HG02885 (cell line): ENCODE results near the gene SH3BGRL2.

ENCODE experiments used
- ATAC-seq: cut with Tn5 transposase; IDR thresholded peaks from one replicate; pipeline ENCODE4 v1.9.1; 2021; ENCODE audit warnings: mild to moderate bottlenecking; ENCODE audit not compliant: unreplicated experiment, poor library complexity

Gene SH3BGRL2

DNA sequence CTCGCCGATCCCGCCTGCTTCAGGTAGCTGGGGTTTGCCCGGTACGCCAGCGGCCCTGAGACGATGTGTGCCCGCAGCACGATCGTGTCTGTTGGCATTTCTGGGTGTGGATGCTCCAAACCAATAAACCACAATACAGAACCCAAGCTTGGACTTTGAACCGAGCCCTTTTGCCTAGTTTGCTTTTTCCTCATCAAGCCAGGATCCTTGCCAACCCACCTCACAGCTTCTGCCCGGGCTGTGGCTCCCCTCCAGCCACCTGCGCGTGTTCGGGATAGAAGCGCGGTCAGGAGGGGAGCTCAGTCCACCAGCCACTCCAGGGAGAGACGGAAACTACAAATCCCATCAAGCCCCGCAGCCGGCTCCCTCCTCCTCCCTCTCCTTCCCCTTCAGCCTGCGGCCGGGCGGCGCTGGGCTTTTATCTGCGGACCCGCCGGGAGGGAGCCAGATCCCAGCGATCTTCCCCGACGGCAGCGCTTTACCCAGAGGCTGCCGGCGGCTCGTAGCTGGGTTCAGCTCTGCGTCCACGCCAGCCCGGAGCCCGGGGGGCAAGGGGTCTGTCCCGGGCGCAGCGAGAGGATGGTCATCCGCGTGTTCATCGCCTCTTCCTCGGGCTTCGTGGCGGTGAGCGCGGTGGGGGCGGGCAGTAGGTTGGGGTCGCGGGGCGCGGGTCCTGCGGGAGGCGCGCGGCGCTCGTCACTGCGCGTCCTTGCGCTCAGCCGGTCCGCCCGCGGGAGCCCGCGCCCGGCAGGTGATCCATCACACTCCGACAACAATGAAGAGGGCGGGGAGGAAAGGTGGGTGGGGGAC, at the start of gene SH3BGRL2:
Gene SH3BGRL2, plus strand, starts transcription at position 447 of the 810 bp plus-strand sequence. Its CDS starts 133 bp downstream, at position 580.
- ATAC-seq, result peak; percentile 58

DNA sequence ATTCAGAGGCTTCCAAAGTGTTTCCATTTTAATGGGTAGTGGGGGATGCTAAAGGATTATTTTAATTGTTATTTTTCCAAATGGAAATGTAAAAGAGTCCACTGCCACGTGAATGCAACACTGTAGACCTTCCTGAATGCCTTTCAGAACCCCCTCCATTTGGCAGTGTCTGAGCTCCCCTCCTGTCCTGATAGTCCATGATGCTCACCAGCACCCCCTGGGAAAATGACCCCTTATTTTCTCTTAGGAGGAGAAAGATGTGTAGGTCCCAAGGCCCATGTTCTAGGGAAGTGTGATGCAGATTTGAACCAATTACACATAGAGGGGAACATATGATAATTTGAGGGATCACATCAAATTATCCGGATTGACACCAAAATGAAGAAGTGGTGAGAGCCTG, 46.8 kb upstream of the SH3BGRL2 start:
- ATAC-seq, result no peak

DNA sequence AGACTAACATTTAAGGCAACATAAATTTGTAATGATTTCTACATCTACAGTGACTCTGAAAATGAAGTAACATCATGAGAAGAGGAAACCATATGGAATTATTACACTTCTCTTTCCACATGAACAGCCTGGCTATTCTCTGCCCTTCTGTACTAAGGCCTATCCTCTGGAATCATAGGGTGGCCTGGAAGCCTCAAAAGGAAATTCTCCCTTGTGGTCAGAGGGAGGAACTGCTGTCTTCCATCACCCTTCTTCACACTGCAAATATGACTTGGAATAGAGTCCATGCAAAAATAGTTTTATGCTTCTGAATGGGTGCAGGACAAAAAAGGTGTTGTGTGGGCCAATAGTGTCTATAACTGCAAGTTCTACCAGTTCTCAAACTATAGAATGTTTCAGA, 44.6 kb upstream of the SH3BGRL2 start:
- ATAC-seq, result peak; percentile 52

DNA sequence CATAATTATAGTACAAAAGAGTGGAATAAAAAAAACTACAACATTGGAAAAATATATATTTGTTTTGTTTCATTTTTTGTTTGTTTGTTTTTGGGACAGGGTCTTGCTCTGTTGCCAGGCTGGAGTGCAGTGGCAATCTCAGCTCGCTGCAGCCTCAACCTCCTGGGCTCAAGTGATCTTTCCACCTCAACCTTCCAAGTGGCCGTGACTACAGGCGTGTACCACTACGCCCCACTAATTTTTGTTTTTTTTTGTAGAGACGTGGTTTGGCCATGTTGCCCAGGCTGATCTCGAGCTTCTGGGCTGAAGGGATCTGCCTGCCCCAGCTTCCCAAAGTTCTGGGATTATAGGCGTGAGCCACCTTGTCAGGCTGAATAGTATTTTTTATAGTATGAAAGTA, 41.4 kb upstream of the SH3BGRL2 start:
- no peak for ATAC-seq

DNA sequence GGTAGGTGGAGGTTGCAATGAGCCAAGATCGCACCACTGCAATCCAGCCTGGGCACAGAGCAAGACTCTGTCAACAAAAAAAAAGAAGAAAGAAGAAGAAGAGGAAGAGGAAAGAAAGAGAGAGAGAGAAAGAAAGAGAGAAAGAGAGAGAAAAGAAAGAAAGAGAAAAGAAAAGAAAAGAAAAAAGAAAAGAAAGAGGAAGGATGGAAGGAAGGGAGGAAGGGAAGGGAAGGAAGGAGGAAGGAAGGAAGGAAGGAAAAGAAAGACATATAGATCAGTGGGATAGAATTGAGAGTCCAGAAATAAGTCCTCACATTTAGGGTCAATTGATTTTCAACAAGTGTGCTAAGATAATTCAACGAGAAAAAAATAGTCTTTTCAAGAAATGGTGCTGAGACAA, 34.0 kb upstream of the SH3BGRL2 start:
- no peak for ATAC-seq

DNA sequence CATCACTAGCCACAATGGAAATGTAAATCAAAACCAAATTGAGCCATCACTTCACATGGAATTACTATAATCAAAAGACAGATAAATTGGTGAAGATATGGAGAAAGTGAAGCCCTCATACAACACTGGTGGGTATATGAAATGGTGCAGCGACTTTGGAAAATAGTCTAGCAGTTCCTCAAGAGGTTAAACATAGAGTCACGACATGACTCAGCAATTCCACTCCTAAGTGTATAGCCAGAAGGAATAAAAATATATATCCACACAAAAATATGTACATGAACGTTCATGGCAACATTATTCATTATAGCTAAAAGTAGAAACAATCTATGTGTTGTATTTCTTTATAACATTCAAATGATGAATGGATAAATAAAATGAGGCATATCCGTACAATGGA, 33.1 kb upstream of the SH3BGRL2 start:
- ATAC-seq, result no peak

DNA sequence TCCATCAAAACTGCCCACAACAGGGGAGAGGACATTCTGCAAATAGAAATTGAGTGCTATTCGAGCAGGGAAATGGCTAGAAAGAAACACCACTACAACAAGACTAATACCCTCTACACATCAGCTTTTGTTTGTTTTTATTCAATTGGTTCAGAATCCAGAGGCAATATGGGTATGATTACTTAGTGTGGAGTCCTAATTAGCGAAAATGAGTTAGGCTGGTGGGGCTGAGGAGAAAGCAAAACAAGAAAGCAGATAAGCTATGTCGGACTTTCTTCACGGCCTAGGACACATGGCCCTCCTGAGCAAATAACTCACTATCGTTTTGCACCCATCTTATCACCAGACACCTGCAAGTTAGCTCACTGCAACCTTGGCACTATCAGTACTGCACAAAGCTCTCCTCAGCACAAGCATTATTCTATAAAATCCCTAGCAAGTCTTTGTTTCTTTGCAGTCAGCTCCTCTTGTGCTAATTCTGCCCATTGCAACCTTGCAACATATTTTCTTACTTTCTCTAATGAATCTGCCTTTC, 31.3 kb upstream of the SH3BGRL2 start:
- no peak for ATAC-seq

DNA sequence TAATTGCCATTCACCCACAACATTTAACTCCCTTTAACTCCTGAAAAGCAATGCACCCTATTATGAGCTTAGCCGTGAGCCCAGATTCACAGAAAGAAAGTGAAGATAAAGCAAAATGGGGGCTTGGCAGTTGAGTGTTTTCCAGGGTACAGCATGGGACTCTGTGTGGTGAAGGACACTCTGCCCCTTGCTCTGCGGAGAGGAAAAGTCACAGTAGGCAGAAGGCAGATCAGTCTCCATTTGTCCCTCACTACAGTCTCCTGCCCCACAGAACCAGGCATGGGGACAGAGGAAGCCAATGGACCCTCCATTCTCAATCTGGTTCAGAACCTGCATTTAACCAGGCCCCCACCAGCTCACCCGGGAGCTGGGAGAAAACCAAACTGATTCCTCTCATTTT, 30.8 kb upstream of the SH3BGRL2 start:
- ATAC-seq, result no peak

DNA sequence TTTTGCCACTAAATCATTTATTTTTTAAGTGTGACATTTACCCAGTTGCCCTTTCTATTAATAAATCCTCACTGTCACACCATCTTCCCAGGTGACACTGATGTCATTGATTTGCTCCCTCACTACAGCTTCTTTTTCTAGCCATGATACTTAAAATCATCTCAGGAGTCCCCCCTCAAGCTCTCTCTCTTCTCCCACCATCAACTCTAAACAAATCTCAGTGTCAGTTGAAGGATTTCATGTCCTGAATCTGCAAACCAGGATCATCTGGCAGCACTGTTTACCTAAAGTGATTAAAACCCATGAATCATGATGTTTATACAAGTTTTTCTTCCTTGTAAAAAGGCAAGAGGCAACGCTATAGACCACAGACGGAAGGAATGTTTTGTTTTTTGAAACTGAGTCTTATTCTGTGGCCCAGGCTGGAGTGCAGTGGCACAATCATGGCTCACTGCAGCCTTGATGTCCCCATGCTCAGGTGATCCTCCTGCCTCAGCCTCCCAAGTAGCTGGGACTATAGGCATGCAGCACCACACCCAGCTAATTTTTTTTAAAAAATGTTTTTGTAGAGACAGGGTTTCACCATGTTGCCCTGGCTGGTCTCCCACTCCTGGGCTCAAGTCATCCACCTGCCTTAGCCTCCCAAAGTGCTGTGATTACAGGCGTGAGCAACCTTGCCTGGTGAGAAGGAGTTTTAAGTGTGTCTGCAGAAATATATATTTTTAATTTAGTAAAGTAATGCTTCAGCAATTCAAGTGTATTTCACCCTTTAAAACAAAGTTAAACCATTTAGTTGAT, 30.1 kb upstream of the SH3BGRL2 start:
- no peak for ATAC-seq

DNA sequence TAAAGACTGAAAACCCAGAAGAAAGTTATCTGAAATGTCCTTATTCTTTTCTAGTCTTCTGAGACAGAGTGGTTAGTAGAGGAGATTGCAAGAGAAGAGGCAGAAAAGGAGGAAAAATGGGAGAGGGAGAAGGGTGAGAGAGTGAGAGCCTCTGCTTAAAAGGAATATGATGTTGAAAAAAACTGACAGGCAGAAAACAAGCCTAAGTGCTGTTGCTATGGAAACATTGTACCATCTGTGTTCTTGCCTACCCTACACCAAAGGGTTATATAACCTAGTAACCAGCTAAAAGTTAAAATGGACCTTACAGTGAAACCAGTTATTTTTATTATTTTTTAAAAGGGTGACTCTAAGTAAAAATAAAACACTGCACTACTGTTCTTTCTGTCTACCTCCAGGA, 28.3 kb upstream of the SH3BGRL2 start:
- no peak for ATAC-seq

DNA sequence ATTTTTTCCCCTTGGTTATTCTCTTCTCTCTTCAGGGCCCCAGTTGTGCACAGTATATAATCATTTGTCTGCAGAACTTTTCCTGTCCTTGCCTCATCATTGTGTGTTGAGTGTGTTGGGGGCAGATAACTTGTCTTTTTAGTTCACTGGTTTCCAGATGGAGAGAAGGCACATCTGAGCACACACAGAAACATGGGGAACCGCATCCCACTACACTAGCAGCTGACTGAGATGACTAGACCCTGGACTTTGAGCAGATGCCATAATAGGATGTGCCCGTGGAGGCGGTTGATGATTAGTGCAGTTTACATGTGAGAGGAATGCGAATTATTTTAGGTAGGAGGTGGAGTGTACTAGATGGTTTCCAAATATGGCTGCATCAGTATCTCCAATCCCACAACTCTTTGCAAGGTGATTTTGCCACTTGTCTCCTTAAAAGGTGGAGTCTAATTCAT, 26.5 kb upstream of the SH3BGRL2 start:
- no peak for ATAC-seq

DNA sequence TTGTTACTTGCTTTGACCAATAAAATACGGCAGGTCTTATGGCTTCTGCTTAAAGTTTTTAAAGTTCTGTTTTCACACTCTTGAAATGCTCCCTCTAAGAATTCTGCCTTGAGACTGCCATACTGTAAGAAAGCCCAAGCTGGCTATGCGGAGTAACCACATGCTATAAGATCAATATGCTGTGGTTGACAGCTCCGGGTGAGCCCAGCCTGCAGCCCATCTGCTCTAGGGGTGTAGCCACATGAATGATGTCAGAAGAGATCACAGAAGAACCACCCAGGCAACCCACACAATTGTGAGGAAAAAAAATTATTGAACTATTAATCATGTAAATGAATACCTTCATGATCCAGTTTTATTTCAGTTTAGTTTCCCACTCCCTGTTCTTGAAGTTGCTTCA, 26.1 kb upstream of the SH3BGRL2 start:
- ATAC-seq, result no peak

DNA sequence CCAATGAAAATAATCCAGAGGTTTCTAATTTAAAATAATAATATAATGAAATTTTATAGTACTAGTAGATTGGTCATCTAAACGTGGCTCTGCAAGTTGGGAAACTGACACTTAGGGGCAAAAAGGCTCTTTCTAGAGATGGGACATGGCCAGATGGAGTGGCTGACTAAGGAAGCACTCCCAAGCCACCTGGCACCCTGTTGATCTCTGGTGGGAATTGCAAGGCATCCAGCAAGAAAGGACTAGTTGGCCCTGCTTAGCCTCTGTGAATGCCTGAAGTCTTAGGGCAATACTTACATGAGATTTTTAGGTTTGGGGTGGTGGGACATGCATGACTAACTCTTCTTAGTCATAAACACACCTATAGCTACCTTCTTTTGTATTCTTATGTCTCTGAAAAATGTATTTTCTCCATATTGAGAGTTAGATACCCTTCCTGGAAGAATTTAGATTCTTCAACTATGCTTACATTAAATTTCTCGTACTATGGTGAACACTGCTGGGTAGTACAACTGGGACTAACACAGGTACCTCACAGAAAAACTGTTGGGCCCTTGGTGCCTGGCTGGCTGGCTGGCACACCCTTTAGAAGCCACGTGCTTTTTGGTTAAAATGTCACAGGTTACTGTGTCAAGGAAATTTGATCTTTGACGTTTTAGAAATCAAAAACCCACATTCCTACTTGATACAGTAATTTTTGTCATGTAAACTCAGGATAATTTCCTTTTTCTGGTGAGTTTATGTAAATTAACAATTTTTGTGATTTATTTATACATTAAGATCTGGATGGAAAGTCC, 25.0 kb upstream of the SH3BGRL2 start:
- ATAC-seq, result no peak

DNA sequence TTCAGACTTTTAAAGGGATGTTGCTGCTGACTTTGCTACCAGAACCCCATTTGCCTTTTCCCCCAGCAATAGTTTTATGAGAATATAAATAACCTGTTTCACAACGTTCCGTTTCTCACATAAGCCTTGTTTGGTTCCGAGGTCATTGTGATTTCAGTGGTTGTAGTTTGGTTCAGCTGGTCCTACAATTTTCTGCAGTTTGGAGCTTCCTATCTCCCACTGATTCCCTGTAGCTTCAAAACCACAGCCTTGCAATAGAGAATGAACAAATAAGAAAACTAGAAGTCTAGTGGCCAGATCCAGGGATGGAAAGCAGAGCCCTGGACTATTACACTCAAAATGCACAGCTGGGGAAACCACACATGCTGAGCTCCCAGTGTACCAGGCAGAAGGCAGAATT, 24.1 kb upstream of the SH3BGRL2 start:
- ATAC-seq, result no peak

DNA sequence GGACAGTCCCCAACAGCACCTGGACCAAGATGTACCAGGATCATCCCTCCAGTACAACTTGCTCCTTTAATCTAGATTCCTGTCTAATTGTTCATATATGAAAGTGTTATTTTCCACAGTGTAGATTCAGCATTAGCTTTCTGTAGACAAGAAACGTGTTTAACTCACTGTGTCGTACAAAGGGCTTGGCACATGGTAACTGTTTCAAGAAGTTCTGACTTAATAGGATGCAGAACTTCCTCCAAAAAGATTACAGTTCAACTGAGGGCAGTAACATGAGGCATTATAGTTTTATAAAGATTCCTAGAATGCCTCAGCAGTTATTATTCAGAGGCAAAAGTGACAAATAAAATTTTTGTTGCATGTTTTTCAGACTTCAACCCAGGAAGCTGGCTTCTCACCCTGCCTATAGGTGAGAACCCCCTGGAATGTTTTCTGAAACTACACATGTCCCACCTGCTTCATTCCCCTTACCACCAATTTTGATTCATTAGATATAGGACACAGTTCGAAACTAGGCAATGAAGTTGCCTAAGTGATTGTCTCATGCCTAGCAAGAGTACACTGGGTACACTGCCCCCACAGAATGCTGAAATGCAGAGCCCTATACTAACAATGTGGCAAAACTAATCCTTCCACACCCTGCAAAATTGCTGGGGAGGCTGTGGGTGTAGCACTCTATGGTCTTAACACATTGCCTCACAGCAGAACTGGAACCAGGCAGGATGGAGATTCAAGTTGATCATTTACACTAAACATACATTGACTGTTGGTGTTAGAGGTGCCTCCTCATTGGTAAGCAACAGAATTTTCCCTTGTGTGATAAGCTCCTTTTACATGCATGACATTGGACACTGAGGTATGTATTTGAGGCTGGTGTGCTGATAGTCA, 22.6 kb upstream of the SH3BGRL2 start:
- ATAC-seq, result no peak

DNA sequence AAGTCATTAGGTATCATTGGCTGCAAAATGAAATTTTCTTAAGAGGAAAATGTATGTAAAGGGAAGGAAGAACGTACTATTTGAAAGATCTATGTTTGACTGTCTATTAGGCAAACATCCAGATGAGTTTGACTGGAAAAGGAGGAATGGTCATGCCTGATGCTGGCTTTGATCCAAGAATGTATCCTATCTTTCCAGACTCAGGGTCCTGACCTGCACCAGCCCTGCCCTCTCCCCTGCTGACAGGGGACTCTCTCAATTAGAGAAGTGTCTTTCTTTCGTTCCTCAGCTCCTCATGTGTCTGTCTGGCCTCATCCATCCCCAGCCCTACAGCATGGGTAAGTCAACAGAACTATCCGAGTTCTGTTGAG, 21.9 kb upstream of the SH3BGRL2 start:
- no peak for ATAC-seq

DNA sequence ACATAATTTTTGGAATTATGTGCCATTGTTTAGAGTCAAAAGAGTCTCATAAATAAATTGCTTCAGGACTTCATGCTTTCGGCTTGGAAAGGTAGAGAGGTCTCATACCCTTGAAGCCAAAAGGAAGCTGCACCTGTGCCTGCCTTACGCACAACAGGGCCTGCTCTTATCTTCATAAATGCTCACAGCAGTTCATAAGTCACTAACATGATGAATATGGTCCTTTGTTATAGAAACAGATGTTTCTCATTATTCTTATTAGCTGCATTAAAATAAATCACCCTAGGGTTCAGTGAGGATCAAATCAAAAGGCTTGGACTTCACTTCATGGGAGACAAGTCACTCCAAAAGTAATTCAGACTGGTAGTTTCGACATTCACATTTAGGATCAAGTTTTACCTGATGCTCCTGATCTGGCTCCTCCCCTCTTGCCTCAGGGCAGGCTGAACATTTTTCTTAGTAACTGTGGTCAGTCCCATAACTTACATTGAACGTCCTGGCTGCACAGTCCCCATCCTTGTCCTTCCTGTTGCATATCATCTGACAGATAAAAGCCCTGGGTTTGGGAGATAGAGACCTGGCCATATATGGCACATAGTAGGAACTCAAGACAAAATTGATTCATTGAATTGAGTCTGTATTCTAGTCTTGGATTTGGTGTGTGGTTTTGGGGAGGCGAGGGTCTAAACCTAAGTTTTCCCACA, 20.7 kb upstream of the SH3BGRL2 start:
- ATAC-seq, result no peak

DNA sequence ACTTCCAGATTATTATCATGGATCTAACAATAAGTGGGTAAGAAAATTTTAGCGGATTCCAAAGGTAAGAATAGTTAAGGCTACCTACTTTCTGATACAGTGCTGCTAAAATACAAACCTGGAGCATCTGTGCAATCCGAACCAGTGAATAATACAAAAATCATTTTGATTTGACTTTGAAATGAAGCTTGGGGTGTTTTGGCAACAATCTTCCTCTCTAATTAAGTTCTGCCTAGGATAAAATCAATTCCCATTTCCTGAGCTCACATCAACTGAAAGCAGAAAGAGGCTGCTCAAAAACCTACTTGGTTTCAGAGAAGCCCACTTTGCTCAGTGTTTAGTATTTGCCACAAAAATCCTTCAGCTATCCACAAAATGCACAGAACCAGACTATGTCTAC, 18.7 kb upstream of the SH3BGRL2 start:
- no peak for ATAC-seq

DNA sequence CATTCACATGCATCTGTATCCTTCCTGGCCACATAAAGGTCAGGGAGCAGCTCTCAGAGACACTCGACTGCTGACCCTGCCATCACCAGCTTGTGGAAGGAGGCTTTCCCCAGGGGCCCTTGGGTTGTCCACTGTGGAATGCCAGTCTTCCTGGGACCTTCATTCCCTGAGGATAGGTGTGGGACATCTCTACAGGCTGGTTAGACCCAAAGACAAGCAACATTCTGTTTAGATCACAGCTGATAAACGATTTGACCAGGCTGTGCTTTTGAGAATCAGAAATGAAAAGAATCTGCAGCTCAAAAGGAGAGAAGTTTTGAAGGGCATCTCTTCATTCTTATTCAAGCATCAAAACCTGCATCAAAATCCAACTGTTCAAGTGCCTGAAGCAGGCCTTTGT, 18.2 kb upstream of the SH3BGRL2 start:
- no peak for ATAC-seq
